Gastroesophageal sphincter (tissue), 3 donors: ENCODE results near the gene CIITA.

ENCODE experiments used
- CTCF ChIP-seq, 4 experiments: fragments of 200-600 bp in 2 of 4; fragments of 450-650 bp in 2 of 4; sonication (generic) in 1 of 4; IDR thresholded peaks; one replicate each; pipeline ENCODE4 v1.5.1; 2017 to 2019; ENCODE audit warnings: antibody characterized with exemption in 4 of 4, mild to moderate bottlenecking in 2 of 4, moderate library complexity in 2 of 4
- EP300 ChIP-seq: sonication (generic); formaldehyde crosslinking; IDR thresholded peaks from one replicate; pipeline ENCODE4 v1.6.1; 2017; ENCODE audit warnings: antibody characterized with exemption, mild to moderate bottlenecking

- TF ChIP-seq CTCF (IDR thresholded peaks at IDR 0.05): no peak
- no peak for TF ChIP-seq EP300
Measured at GRCh38 chr16:10877472-10877946, 507 bp downstream of the CIITA start.
